Esophagus mucosa (tissue), 1 donor: ENCODE results near the gene CDC16. TPM values are rescaled to one million over a fixed set of nuclear protein-coding genes. Genes with fewer than 3 reads are reported as not detected.
A peak's percentile ranks its signal among the peaks of the same experiment; 100 is the strongest.
"Not testable (repeated sequence)": the region's sequence is repeated elsewhere in the genome, so short reads cannot be mapped to it uniquely, and the experiment has no call there.

Source experiments
- ATAC-seq: fragments of 200-7000 bp; cut with Tn5 transposase; one replicate; pipeline ENCODE4 v1.9.1; 2020
- total RNA-seq: library from RNA; stranded (reverse); gene quantifications from one replicate; pipeline ENCODE4 v1.2.4, GENCODE V29; 2023
- donor health status: DM: yes; HTN: yes; CAD: no.

Gene CDC16
- total RNA-seq, 1 donor from 2014 or later, result 32.2 TPM

DNA sequence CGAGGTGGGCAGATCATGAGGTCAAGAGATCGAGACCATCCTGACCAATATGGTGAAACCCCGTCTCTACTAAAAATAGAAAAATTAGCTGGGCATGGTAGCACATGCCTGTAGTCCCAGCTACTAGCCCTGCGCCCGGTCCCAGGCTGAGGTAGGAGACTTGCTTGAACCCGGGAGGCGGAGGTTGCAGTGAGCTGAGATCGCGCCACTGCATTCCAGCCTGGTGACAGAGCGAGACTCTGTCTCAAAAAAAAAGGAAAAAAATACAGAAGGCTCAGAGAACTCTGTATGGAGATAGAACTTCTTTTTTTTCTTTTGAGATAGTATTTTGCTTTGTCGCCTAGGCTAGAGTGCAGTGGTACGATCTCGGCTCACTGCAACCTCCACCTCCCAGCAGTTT is 29.6 kb downstream of the CDC16 start:
- ATAC-seq, result not testable (repeated sequence)

DNA sequence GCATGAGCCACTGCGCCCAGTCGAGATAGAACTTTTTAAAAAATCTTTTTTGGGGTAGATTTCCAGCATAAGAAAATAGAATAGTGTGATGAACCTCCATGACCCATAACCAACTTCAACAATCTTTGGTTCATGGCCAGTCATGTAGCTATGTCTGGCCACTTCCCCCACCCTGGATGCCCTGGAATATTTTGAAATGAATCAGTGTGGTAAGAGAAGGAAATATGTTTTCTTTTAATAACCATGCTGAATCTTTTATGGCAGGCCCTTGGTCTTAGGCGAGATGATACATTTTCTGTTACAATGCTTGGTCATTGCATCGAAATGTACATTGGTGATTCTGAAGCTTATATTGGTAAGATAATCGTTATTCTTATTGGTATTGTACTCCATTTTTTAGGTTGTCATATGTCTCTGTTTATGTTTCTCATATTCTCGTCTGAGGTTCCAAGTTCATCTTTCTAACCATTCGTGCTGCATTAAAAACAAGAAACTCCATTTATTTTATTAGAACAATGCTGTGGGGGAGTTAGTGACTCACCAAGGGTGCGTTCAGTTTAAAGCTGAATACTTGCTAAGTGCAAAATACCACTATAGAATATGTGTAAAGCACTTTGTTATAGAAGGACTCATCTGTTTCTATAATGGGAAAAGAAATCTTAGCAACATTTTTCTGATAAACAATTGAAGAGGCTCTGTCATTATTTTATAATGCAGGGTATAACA is 30.4 kb downstream of the CDC16 start:
- ATAC-seq, result no peak

DNA sequence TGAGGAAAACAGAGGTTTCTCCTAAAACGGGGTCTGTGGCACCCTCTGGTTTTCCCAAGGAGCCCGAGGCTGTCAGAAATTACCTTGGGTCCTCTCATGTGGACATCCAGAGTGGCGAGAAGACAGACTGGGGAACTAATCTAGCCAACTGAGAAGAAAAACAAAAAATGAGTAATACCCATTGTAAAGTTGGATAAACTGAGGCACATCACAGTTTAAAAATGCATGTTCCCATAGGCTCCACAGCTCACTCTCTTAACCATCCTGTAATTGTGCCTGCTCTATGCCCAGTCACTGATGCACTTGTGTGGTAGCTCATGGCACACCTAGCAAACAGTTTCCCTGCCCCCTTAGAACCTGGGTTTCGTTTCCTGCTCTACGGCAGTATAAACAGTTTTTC is 31.5 kb downstream of the CDC16 start:
- no peak for ATAC-seq

DNA sequence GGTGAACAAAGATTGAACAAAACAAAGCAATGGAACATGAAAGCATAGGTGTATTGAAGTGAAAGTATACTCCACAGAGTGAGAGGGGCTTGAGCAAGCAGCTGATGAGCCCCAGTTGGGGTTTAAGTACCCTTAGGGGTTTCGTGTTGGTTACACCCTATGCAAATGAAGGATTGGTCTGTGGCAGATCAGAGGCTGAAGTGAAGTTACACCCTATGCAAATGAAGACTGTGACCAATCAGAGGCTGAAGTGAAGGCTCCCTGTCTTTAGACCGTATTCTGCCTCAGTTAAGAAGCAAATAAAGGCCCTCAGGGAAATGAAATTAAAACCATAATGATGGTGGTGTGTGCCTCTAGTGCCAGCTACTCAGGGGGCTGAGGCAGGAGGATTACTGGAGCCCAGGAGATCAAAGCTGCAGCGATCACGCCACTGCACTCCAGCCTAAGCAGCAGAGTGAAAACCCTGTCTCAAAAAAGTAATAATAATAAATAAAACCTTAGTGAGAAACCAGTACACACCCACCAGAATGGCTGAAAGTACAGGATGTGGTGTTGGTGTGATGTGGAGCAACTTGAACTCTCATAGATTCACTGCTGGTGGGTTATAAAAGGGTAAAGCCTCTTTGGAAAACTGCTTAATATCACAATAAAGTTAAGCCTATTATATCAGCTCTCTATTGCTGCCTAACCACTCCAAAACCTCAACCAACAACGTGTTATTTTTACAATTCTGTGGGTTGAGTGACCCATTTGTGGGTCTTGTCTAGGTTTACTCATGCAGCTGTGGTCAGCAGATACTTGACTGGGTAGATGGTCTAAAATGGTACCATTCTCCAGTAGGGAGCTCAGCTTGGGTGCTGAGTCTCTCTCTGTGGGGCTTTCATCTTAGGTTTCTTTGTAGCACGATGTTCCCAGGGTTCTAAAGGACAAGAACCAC is 33.9 kb downstream of the CDC16 start:
- no peak for ATAC-seq

DNA sequence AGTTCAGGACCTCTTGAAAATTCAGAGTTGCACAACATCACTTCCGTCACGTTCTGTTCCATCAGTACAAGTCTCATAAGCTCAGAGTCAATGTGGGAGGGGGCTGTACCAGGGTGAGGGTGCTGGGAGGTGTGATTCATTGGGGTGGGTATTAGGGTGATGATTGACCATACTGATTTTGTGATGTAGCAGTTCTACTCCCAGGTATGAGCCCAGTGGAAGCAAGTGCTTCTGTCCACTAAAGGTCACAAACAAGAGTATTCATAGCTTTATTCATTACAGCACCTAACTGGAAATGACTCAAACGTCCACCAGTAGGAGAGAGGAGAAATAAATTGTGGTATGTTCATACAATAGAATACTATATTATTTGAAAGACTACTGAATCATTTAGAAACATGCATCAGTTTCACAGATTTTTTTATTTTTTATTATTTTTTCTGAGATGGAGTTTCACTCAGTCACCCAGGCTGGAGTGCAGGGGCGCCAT is 34.6 kb downstream of the CDC16 start:
- ATAC-seq, result no peak

DNA sequence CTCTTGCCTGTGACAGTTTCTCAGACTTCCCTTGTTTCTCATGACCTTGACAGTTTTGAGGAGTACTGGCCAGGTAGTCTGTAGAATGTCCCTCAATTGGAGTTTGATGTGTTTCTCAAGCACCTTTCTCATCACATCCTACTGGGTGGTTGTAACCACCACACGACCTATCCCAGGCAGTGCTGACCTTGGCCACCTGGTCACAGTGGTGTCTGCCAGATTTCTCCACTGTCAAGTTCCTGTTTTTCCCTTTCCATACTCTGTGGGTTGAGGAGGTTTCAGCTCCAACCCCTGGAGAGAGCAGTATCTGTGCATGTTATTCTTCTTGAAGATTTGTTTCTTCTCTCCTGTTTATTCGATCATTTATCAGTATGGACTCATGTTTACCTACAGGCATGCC is 38.3 kb downstream of the CDC16 start:
- ATAC-seq, result no peak

DNA sequence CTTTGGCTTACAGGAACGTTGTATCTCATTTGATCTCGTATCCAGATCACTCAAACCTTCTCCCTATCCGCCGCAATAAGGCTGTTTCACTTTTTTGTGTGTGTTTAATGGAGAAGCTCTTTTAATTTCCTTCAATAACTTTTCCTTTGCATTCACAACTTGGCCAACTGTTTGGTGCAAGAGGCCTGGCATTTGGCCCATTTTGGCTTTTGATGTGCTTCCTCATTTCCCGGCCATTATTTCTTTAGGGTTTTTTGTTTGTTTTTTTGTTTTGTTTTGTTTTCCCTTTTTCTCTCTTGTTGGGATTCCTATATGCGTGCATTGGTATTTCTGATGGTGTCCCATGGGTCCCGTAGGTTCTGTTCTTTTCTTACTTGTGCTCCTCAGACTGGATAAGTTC is 40.6 kb downstream of the CDC16 start:
- no peak for ATAC-seq

DNA sequence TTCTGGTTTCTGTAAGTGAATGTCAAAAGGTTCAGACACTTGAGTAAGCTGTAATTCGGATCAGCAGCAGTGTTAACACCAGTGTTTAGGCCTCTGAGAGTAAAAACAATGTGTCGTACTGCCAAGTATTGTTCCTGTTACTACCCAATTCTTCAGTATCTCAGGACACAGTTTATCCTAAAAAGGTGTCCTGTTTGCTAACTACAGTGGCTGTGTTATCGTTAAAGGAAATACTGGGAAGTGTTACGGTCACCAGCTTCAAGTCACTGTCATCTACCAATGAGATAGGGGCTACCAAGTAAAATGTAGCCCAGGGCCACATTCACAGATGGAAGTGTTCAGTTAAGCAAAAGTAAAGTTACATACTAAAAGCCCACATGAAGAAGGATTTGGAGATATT is 44.4 kb downstream of the CDC16 start:
- no peak for ATAC-seq

DNA sequence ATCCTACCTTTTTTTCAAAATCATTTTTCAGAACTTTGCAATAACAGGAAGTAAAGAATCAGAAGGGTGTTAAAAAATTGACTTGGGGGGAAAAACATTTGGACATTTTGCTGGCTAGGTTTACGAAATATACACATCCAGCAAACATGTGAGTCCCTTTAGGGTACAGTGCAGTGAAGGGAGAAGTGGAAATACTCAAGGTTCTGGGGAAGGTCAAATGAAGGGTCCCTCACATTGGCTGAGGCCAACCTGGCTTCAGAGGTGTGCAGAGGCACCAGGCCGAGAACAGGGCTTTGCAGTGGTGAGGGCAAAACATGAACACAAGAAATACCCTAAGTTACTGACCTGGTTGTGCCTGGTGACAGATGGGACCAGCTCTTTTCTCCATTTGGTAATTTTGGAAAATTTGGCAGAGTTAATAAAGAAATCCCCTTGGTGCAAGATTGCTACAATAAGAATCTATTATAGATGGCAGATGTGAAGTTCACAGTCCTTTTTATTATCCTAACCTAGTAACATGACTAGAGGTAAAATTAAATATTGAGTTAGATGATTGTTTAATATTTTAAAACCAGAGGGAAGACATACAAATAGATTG is 45.2 kb downstream of the CDC16 start:
- no peak for ATAC-seq

DNA sequence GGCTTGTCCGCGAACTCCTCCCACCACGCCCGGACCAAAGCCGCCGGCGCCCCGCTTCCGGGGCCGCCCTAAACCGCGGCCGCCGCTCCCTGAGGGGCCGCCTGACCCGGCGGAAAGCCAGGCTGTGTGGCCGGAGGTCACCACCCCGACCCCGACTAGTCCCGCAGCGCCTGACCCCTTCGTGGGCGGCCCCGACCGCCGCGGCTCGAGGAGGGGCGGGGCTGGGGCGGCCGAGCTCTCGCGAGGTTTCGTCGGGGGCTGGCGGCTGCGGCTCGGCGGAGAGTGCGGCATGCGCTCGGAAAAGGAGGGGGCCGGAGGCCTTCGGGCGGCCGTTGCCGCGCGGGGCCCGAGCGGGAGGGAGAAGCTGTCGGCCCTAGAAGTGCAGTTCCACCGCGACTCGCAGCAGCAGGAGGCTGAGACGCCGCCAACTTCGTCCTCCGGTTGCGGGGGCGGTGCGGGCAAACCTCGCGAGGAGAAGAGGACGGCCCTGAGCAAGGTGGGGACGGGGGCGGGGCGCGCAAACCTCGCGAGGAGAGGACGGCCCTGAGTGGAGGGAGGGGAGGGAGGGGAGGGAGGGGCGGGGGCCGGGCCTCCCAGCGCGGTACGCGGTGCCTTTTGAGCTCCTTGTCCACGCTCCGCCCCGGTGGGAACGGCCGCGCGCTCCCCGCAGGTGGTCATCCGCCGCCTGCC is 46.8 kb downstream of the CDC16 start, which contains the start of gene UPF3A:
UPF3A (plus strand) TSS at position 251 of the 690 bp plus-strand sequence; CDS start at position 290, 39 bp downstream.
- peak; percentile 95 for ATAC-seq

DNA sequence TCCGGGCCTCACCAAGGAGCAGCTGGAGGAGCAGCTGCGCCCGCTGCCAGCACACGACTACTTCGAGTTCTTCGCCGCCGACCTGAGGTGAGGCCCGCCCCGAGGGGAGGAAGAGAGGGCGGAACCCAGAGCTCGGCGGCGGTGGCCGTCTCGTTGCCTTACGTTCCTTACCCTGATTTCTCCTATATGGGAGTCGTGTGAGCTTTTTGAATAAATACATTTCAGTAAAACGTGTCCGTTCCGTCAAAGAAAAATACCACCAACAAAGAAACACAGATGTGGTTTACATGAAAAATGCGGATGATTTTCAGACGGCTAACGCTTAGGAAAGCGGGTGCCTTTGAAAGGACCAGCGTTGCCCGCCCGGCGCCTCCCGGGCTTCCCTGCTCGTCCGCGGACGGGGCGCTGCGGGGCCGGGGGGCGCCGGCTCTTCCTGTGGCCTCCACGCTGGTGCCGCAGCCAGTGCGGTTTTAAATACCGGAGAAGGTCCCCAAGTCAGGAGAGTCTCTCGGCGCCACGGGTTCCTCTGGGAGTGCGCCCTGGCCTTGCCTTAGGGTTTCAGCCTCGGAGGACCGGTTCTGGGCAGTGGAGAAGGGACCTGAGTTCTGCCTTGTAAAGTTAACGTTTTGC is 47.5 kb downstream of the CDC16 start:
- peak; percentile 73 for ATAC-seq

DNA sequence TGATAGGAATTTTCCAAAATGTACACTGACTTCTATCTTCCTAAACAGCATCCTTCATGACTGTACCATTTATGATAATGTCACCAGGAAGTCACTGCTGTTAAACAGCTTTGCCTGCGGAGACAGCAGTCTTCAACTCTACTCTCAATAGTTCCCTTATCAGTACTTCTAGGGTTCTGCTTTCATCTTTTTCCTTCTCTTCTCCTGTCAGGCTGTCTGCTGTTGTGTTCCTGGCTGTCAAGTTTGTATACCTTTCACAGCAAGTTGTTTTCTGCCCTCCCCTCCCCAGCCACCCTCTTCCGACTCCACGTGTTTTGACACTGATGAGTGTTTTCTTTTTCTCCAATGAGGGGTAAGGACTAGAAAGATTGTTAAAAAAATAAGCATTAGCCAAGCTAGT is 48.9 kb downstream of the CDC16 start:
- no peak for ATAC-seq

DNA sequence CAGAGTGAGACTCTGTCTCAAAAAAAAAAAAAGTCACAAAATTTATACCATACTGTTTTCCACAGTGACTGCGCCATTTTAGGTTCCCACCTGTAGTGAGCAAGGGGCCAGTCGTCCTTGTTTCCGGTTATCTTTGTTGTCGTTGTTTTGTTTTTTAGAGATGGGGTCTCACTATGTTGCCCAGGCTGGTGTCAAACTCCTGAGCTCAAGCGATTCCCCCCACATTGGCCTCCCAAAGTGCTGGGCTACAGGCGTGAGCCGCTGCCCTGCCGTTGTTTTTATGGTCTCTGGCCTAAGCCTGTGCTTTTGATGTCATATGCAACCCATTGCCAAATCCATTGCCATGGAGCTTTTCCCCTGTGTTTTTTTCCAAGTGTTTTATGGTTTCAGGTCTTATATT is 50.0 kb downstream of the CDC16 start:
- no peak for ATAC-seq

DNA sequence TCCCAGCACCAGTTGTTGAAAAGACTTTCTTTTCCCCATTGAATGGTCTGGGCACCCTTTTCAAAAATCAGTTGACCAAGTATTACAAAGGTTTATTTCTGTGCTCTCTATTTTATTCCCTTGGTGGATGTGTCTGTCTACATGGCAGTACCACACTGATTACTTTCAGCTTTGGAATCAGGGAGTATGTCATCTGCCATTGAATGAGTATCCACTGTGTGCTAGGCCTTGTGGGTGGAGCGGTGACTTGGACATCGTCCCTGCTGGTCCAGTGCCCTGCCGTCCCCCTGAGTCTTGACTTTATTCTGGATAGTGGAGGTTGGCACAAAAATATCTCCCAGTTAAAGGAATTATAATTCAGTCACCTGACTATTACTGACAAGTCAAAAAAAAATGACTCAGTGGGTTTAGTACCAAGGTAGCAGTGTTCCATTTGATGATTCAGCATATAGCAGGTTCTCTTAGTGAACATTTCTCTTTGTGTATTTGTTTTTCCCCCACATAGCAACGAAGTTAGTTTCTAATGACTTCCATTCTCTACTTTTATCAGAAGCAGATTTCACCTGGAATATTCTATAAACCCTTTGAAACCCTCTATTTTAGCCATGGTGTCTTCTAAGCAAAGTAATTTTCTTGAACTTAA is 50.6 kb downstream of the CDC16 start:
- no peak for ATAC-seq

DNA sequence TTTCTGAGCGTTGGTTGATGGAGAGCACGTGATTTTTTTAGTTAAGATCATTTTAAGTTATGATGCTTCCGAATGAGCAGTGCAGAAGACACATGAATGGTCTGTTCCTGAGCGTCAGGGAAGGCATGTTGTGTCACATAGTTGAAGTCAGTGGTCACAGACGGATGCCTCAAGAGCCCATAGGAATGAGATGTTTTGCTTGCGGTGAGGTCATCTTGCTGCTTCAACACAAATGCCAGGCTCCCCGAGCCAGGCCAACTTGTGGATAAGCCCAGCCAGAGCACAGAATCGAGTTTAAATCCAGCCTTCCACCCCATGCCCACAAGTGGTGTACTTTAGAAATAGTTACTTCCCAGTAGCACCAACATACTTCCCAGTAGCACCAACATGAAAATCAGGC is 52.1 kb downstream of the CDC16 start:
- ATAC-seq, result no peak

DNA sequence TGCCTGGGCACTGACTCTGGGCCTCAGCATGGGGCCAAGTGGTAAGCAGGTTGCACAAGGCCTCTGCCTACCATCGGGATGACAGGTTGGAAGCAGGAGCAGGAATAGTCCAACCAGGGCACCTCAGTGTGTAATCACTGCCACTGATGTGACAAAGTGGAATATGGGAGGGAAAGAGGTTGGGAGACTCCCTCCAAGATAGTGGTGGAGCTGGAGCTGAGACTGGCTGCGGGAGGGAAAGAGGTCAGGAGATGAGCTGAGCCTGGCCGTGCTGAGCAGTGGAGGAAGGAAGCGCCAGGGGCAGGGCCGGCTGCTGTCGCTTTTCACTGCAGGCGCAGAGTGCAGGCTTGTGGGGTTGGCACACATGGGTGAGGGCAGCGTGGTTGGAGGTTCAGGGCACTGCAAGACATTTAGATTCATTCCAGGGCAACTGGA is 53.5 kb downstream of the CDC16 start:
- peak; percentile 28 for ATAC-seq

DNA sequence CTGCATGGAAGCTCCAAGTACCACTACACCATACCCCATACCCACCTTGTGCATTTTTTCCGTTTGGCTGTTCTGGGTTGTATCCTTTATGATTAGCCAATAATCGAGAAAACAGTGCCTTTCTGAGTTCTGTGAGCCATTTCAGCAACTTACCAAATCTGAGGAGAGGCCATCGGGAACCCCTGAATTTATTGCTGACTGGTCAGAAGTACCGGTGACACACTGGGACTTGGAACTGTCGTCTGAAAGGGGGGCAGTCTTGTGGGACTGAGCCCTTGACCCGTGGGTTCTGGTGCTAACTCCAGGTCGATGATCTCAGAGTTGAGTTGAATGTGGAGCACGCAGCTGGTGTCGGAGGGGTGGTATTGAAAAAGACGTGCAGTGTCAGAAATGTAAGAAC is 61.8 kb downstream of the CDC16 start:
- no peak for ATAC-seq

DNA sequence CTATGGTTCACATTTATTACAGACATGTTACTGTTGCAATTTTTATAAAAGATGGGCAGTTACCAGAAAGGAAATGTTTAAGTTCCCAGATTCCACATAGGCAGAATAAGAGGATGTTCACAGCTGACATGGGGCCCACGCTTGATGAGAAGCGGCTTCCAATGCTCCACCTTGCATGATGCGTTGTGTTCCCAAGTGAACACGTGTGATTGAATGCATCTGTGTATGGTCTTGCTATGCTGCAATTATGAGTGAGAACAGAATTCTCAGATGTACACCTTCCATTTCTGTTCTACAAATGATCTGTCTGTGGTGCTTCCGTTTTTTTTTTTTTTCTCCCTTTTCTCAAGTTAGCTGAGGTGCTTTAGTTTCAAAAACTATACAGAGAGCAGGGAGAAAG is 62.2 kb downstream of the CDC16 start:
- ATAC-seq, result no peak

DNA sequence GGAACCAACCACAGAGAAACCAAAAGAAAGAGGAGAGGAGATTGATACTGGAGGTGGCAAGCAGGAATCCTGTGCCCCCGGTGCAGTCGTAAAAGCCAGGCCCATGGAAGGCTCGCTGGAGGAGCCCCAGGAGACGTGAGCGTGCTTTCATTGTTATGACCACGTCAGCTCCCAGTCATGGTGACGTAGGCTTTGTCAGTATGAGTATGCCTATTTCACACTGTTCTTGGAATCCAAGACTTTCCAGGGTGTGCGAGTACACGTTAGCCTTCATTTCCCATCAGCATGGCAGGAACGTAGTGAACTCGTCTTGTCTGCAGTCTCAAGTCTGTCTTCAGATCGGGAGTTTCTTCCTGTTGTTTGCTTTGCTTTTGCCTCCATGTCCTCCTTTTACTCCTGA is 64.2 kb downstream of the CDC16 start:
- no peak for ATAC-seq

DNA sequence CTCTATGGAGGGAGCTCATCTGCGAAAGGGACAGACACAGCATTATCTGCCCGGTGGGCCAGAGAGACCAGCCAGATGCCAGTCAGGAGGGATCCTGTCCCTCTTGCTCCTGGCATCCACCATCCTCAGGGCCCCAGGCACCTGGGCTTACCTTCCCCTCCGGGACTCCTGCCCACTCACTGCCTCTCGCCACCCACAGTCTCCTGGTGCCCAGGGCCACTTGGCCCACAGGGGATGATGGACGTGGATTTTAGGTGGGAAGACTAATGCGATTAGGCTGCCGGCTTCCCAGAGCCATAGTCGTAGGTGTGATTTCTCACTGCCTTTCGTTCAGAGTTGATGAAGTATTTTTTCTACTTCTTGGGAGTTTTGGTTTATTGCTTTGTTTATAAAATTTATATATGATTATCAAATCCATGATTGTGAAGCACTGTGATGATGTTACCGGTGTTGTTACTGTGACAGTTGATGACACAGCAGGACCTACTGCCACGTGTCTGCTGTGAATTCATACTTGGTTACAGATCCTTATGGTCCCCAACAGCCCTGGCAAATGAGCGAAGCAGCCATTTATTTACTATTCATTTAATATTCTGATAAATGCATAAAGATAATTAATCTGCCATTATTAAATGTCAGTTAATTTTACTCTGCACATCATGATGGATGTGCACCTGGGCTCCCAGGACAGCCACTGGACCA is 65.1 kb downstream of the CDC16 start:
- ATAC-seq, result no peak
